ENCODE results near the gene ALDH1A1.

DNA sequence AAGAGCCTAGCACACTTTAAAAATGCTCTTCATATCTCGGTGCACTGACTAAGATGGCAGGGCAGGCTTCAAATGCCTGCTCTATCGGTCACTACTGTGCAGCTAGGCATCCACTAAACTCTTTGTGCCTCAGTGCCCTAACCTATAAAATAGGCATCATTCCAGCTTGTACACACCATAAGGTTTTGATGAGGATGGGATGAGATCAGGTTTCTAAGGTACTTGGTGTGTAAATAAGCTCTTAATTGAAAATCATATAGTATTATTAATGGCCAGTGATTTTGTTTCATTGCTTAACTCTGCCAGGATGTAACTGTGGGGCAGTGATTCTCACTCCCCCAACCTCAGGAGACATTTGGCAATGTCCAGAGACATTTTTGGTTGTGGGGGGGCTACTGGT lies 78.5 kb downstream of the ALDH1A1 start:
- TF ChIP-seq, protein P1, sequence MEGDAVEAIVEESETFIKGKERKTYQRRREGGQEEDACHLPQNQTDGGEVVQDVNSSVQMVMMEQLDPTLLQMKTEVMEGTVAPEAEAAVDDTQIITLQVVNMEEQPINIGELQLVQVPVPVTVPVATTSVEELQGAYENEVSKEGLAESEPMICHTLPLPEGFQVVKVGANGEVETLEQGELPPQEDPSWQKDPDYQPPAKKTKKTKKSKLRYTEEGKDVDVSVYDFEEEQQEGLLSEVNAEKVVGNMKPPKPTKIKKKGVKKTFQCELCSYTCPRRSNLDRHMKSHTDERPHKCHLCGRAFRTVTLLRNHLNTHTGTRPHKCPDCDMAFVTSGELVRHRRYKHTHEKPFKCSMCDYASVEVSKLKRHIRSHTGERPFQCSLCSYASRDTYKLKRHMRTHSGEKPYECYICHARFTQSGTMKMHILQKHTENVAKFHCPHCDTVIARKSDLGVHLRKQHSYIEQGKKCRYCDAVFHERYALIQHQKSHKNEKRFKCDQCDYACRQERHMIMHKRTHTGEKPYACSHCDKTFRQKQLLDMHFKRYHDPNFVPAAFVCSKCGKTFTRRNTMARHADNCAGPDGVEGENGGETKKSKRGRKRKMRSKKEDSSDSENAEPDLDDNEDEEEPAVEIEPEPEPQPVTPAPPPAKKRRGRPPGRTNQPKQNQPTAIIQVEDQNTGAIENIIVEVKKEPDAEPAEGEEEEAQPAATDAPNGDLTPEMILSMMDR (IDR thresholded peaks at IDR 0.05) = no peak
- no peak for TF ChIP-seq POLR2A (IDR thresholded peaks at IDR 0.05)
